BLaER1 (cell line): ENCODE results near the gene KIR2DL4.
"Not testable (repeated sequence)": the region's sequence is repeated elsewhere in the genome, so short reads cannot be mapped to it uniquely, and the experiment has no call there.

Source experiments
- H3K27ac ChIP-seq: shearing (Covaris generic); formaldehyde crosslinking; 2 replicates; pipeline ENCODE4 v1.8.1; 2022
- H3K27me3 ChIP-seq: shearing (Covaris generic); formaldehyde crosslinking; 2 replicates; pipeline ENCODE4 v1.8.1; 2022
- H3K36me3 ChIP-seq: shearing (Covaris generic); formaldehyde crosslinking; 2 replicates; pipeline ENCODE4 v1.8.1; 2022
- H3K4me1 ChIP-seq: shearing (Covaris generic); formaldehyde crosslinking; 2 replicates; pipeline ENCODE4 v1.8.1; 2022
- H3K4me2 ChIP-seq: shearing (Covaris generic); formaldehyde crosslinking; 2 replicates; pipeline ENCODE4 v1.8.1; 2022
- H3K4me3 ChIP-seq: shearing (Covaris generic); formaldehyde crosslinking; 2 replicates; pipeline ENCODE4 v1.8.1; 2022
- H3K9ac ChIP-seq: shearing (Covaris generic); formaldehyde crosslinking; 2 replicates; pipeline ENCODE4 v1.8.1; 2022
- H3K9me3 ChIP-seq: shearing (Covaris generic); formaldehyde crosslinking; 2 replicates; pipeline ENCODE4 v1.8.1; 2022
- H4K20me1 ChIP-seq: shearing (Covaris generic); formaldehyde crosslinking; 2 replicates; pipeline ENCODE4 v1.8.1; 2022
- Cebpa-rat ChIP-seq: shearing (Covaris generic); IDR thresholded peaks from 2 replicates; pipeline ENCODE4 v1.8.1; 2022

KIR2DL4 gene

GRCh38 chr19:54803410-54803809, at the start of gene KIR2DL4:
Gene KIR2DL4, plus strand, starts transcription at chr19:54803610. Its CDS starts 42 bp downstream, at chr19:54803652.
- Histone ChIP-seq H4K20me1 (no peaks in the 10 kb centered on the region), H3K9me3 (no peaks in the 10 kb centered on the region), H3K27ac (no peak within 1 kb of the TSS), H3K4me2 (no peak within 1 kb of the TSS), H3K4me3 (no peak within 1 kb of the TSS), H3K4me1 (no peaks in the 10 kb centered on the region), H3K36me3 (no peaks in the 10 kb centered on the region), H3K27me3 (no peaks in the 10 kb centered on the region), H3K9ac (no peak within 1 kb of the TSS)
- no peak for TF ChIP-seq Cebpa-rat

DNA sequence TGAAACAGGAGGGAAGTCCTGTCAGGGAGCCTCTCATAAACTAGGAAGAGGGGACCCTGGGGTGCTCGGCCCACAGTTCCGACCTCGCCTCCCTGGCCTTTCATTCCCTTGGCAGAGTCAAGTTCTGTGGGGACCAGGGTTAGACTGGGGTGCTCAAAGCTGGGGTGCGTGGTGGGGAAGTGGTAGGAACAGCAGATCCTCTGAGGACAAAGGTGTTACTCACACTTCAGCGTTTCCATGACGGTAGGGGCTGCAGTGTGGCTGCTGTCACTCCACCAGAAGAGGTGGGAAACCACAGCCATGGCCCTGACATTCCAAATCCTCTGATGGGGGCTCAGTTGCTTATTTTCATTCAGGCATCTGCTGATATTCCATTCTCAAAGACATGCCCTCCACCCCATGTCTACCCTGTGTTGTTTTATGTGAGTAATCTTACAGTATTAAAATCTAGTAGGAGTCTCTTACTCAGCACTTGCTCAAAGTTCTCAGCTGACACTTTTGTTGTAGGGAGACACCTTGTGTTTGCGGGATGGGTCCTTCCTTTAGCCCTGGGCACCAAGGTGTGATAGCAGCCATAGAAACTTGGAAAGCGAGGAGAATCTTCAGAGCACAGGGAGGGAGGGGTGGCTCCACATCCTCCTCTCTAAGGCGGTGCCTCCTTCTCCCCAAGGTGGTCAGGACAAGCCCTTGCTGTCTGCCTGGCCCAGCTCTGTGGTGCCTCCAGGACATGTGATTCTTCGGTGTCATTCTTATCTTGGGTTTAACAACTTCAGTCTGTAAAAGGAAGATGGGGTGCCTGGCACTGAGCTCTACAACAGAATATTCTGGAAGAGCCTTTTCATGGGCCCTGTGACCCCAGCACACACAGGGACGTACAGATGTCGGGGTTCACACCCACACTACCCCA, 47.0 kb upstream of the KIR2DL4 start:
- H3K4me1 ChIP-seq, result not testable (repeated sequence)

DNA sequence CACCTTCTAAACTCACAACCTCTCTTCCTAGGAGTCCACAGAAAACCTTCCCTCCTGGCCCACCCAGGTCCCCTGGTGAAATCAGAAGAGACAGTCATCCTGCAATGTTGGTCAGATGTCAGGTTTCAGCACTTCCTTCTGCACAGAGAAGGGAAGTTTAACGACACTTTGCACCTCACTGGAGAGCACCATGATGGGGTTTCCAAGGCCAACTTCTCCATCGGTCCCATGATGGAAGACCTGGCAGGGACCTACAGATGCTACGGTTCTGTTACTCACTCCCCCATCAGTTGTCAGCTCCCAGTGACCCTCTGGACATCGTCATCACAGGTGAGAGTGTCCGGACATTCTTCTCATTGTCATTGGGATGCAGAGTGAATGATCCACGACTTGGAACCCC, 44.8 kb upstream of the KIR2DL4 start:
- not testable (repeated sequence) for H3K4me1 ChIP-seq, H3K27ac ChIP-seq, H3K9me3 ChIP-seq, H3K36me3 ChIP-seq, H3K27me3 ChIP-seq, H3K4me3 ChIP-seq, H3K4me2 ChIP-seq, H4K20me1 ChIP-seq, H3K9ac ChIP-seq

More for the DNA sequence above, 47.0 kb upstream of the KIR2DL4 start:
- not testable (repeated sequence) for H3K9me3 ChIP-seq, H3K27ac ChIP-seq, H3K36me3 ChIP-seq, H3K27me3 ChIP-seq, H3K9ac ChIP-seq, H3K4me3 ChIP-seq, H4K20me1 ChIP-seq, H3K4me2 ChIP-seq

GRCh38 chr19:54764219-54764618, 39.2 kb upstream of the KIR2DL4 start:
- H4K20me1 ChIP-seq, H3K27ac ChIP-seq, H3K4me1 ChIP-seq, H3K36me3 ChIP-seq, H3K9ac ChIP-seq, H3K27me3 ChIP-seq, H3K4me3 ChIP-seq, H3K4me2 ChIP-seq: not testable (repeated sequence)
- H3K9me3 ChIP-seq, result peaks cover 14% of the 10 kb centered on the region

DNA sequence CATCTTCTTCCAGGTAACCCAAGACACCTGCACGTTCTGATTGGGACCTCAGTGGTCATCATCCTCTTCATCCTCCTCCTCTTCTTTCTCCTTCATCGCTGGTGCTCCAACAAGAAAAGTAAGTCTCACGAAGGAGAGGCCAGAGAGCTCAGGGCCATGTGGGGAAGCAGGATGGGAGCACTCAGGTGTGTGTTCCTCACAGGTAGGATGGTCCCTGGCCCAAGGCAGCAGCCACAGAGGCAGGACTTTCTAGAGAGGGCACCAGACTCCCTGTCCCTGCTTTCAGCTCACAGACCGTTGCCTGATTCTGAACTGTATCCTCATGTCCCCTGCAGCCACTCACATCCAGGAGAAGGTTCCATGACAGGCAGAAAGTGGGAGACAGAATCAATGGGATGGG, 36.9 kb upstream of the KIR2DL4 start:
- H3K27ac ChIP-seq, H3K27me3 ChIP-seq, H3K4me2 ChIP-seq, H4K20me1 ChIP-seq, H3K4me3 ChIP-seq, H3K9ac ChIP-seq, H3K4me1 ChIP-seq, H3K36me3 ChIP-seq: not testable (repeated sequence)
- H3K9me3 ChIP-seq, result peaks cover 14% of the 10 kb centered on the region

GRCh38 chr19:54769646-54770045, 33.8 kb upstream of the KIR2DL4 start, which contains the start of gene KIR2DL1:
Gene KIR2DL1, plus strand, starts transcription at chr19:54769793. Its CDS starts 58 bp downstream, at chr19:54769851.
- H4K20me1 ChIP-seq, H3K36me3 ChIP-seq, H3K27me3 ChIP-seq, H3K4me1 ChIP-seq, H3K9ac ChIP-seq, H3K27ac ChIP-seq, H3K4me3 ChIP-seq, H3K4me2 ChIP-seq: not testable (repeated sequence)
- H3K9me3 ChIP-seq, result peaks cover 13% of the 10 kb centered on the region

- not testable (repeated sequence) for H3K9ac ChIP-seq, H3K4me3 ChIP-seq, H3K9me3 ChIP-seq, H3K36me3 ChIP-seq, H3K4me1 ChIP-seq, H3K27ac ChIP-seq, H3K27me3 ChIP-seq, H3K4me2 ChIP-seq, H4K20me1 ChIP-seq
Observed at GRCh38 chr19:54770511-54770910, 32.9 kb upstream of the KIR2DL4 start.

DNA sequence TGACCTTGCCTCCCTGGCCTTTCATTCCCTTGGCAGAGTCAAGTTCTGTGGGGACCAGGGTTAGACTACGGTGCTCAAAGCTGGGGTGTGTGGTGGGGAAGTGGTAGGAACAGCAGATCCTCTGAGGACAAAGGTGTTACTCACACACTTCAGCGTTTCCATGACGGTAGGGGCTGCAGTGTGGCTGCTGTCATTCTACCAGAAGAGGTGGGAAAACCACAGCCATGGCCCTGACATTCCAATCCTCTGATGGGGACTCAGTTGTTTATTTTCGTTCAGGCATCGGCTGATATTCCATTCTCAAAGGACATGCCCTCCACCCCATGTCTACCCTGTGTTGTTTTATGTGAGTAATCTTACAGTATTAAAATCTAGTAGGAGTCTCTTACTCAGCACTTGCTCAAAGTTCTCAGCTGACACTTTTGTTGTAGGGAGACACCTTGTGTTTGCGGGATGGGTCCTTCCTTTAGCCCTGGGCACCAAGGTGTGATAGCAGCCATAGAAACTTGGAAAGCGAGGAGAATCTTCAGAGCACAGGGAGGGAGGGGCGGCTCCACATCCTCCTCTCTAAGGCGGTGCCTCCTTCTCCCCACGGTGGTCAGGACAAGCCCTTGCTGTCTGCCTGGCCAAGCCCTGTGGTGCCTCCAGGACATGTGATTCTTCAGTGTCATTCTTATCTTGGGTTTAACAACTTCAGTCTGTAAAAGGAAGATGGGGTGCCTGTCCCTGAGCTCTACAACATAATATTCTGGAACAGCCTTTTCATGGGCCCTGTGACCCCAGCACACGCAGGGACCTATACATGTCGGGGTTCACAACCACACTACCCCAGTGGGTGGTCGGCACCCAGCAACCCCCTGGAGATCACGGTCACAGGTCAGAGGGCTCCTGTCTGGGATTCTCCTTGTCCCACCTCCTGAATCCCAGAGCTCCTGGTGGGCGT, 32.1 kb upstream of the KIR2DL4 start:
- H3K9me3 ChIP-seq, result not testable (repeated sequence)

GRCh38 chr19:54772666-54773065, 30.7 kb upstream of the KIR2DL4 start:
- not testable (repeated sequence) for H3K9me3 ChIP-seq, H3K27me3 ChIP-seq, H4K20me1 ChIP-seq, H3K4me2 ChIP-seq, H3K36me3 ChIP-seq, H3K4me3 ChIP-seq, H3K4me1 ChIP-seq, H3K9ac ChIP-seq, H3K27ac ChIP-seq

More for the DNA sequence above, 32.1 kb upstream of the KIR2DL4 start:
- H3K36me3 ChIP-seq, H3K4me3 ChIP-seq, H3K9ac ChIP-seq, H3K27me3 ChIP-seq, H3K27ac ChIP-seq, H4K20me1 ChIP-seq, H3K4me1 ChIP-seq, H3K4me2 ChIP-seq: not testable (repeated sequence)

- not testable (repeated sequence) for H3K9ac ChIP-seq, H3K9me3 ChIP-seq, H3K4me1 ChIP-seq, H4K20me1 ChIP-seq, H3K27me3 ChIP-seq, H3K4me2 ChIP-seq, H3K4me3 ChIP-seq, H3K36me3 ChIP-seq, H3K27ac ChIP-seq
Observed at GRCh38 chr19:54775095-54775815, 28.2 kb upstream of the KIR2DL4 start.

GRCh38 chr19:54775830-54776229, 27.6 kb upstream of the KIR2DL4 start:
- not testable (repeated sequence) for H3K9ac ChIP-seq, H4K20me1 ChIP-seq, H3K27me3 ChIP-seq, H3K27ac ChIP-seq, H3K4me1 ChIP-seq, H3K4me2 ChIP-seq, H3K36me3 ChIP-seq, H3K9me3 ChIP-seq, H3K4me3 ChIP-seq

DNA sequence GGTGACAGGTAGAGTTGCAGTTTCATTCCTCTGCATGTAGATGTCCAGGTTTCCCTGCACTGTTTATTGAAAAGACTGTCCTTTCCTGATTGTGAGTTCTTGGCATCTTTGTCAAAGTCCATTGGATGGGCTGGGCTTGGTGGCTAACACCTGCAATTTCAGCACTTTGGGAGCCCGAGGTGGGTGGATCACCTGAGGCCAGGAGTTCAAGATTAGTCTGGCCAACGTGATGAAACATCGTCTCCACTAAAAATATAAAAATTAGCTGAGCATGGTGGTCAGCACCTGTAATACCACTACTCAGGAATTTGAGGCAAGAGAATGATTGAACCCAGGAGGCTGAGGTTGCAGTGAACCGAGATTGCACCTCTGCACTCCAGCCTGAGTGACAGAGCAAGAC, 25.6 kb upstream of the KIR2DL4 start:
- H3K9me3 ChIP-seq, result peaks cover 15% of the 10 kb centered on the region
- not testable (repeated sequence) for H3K36me3 ChIP-seq, H3K9ac ChIP-seq, H4K20me1 ChIP-seq, H3K27ac ChIP-seq, H3K4me1 ChIP-seq, H3K4me3 ChIP-seq, H3K27me3 ChIP-seq, H3K4me2 ChIP-seq

DNA sequence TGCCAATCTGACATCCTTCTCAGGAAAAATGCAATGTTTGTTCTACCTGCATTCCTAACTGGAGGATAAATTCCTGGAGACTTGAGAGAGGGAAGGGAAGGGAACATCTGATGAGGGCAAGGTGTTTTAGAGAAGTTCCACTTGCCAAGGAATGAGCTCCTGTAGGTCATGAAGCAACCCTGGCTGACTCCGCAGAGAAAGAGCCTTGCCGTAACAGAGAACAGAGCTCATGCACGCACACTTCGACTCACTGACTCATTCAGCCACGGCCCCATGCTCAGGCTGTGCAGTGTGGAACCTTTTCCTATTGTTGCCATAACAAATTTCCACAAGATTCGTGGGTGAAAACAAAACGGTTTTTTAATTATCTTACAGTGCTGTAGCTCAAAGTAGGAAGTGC, 24.5 kb upstream of the KIR2DL4 start:
- not testable (repeated sequence) for H3K4me2 ChIP-seq, H3K27ac ChIP-seq, H3K4me3 ChIP-seq, H3K4me1 ChIP-seq, H3K36me3 ChIP-seq, H3K9ac ChIP-seq, H3K27me3 ChIP-seq, H4K20me1 ChIP-seq
- peaks cover 15% of the 10 kb centered on the region for H3K9me3 ChIP-seq

DNA sequence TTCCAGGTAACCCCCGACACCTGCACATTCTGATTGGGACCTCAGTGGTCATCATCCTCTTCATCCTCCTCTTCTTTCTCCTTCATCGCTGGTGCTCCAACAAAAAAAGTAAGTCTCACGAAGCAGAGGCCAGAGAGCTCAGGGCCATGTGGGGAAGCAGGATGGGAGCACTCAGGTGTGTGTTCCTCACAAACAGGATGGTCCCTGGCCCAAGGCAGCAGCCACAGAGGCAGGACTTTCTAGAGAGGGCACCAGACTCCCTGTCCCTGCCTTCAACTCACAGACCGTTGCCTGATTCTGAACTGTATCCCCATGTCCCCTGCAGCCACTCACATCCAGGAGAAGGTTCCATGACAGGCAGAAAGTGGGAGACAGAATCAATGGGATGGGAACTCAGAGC, 20.5 kb upstream of the KIR2DL4 start:
- not testable (repeated sequence) for H4K20me1 ChIP-seq, H3K4me1 ChIP-seq, H3K4me3 ChIP-seq, H3K27ac ChIP-seq, H3K4me2 ChIP-seq, H3K36me3 ChIP-seq, H3K9ac ChIP-seq, H3K27me3 ChIP-seq
- H3K9me3 ChIP-seq, result peaks cover 15% of the 10 kb centered on the region
